HG02870 (cell line): ENCODE data around the gene SNAP47.
A peak's percentile ranks its signal among the peaks of the same experiment; 100 is the strongest.

ENCODE experiments used
- ATAC-seq: cut with Tn5 transposase; IDR thresholded peaks from one replicate; pipeline ENCODE4 v1.9.1; 2021; ENCODE audit warnings: mild to moderate bottlenecking, moderate library complexity; ENCODE audit not compliant: unreplicated experiment

The SNAP47 gene

DNA sequence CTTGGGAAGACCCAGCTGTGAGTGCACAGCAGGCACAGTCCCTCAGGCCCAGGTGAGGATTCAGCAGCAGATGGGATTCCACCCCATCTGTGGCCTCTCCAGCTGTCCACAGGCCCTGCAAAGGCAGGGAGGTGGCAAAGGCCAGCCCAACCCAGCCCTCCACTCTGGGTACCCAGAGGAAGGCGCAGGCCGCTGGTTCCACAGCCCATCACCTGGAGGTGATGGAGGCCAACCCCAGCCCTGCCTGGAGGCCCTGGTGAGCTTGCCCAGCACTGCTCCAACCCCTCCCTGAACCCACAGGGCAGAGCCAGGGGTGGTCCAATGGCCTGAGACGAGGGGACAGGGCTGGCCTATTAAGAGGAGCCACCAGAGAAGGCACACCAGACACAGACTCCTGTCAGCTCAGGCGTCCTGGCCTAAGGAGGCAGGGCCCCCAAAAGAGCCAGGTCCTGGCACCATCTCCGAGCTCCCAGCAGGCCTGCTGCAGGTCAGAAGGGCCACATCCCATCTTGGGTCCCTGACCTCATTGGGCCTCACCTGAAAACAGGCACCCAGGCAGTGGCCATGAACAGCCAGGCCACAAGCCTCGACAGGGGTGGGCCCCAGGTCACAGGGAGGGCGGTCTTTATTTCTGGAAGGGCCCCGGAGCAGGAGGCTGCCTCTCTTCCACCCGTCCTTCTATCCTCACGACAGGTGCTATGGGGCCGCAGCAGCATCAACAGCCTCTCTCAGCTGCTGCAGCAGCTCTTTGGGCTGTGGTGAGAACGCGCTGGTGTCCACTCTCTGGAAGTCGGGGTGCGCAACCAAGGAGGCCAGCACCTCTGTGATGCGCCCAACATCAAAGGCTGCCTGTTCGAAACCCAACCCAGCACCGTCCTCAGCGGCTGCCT, 3.3 kb upstream of the SNAP47 start:
- no peak for ATAC-seq

DNA sequence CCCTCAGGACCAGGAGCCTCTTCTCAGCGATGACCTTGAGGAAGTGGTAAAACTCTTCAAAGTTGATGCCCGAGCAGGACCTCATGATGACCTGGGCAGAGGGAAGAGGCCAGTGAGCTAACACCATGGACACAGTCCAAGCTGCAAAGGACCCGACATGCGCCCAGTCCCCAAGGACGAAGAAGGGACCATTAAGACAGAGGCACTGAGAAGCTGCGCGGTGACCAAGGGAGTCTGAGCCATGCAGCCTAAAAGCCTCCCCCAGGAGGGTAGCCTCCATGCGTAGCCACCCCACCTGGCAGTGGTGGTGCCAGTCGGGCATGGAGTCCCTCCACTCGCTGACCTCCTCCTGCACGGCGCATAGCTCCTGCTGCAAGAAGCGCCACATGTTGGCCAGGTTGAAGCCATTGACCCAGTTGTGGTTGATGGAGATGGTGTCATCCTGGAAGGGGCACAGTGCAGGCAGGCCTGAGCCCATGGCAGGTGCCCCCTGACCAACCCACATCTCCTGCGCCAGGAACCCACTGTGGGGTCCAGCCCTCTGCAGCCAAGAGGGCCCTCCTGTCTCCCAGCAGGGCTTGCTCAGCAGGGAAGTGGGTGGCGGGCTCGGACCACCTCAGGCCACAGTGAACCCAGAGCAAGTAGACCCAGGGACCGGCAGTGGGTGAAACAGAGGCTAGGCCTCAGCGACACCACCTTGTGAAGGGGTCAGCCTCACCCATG, 2.5 kb upstream of the SNAP47 start:
- ATAC-seq: no peak

DNA sequence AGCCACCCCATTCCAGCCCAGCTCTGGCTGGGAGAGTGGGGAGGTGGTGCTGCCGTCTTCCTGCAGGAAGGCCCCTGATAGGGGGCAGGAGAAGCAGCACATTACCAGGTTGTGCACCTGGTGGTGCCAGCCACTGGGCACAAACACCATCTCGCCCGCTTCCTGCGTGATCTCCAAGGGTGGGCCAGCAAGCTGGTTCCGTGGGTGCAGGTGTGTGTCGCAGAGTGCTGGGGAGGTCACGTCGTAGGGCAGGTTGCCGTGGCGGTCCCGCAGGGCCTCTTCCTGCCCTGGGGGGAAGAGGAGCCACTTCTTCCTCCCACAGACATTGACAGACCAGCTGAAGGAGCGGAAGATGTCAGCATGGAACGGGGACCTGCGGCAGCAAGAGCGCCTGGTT, 1.9 kb upstream of the SNAP47 start:
- no peak for ATAC-seq

DNA sequence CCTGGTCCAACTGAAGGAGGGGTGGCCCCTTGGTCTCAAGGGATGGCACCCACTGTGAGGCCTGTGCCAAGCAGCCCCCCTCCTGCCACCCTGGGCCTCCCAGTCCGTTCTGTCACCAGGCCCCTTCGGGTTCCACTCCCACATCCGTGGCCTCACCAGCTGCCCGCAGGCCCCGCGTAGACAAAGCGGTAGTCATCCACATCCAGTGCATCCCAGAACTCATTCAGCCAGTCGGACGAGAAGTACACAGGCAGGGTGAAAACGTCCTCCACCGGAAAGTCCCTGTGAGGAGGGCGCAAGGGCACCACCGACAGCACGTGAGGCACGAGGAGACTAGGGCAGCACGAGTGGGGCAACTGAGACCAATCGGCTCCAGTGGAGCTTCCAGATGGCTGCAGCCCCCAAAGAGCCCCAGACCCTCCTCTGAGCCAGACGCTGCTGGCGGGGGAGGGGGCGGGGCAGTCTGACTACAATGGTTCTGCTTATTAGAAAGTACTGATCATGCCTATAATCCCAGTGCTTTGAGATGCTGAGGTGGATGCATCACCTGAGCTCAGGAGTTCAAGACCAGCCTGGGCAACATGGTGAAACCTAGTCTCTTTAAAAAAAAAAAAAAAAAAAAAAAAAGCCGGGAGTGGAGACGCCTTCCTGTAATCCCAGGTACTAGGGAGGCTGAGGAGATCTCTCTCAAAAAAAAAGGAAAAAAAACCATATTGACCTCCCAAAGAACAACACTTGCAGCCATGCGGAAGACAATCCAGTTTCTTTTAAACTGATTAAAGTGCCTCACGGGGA, 1.3 kb upstream of the SNAP47 start:
- ATAC-seq: no peak

DNA sequence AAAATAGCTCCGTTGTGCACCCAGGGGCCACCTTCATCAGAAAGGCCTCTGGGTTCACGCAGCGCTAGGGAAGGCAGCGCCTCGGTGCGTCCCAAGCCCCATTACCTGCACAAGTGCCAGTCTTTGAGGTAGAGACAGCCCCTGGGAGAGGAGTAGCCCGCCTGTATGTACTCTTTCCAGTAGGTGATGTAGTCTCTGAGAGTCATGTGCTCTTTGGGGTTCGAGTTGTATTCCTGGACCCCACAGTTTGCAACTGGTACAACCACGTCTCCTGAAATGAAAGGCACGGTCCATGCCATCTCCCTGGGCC, 734 bp upstream of the SNAP47 start:
- ATAC-seq: peak; percentile 11

DNA sequence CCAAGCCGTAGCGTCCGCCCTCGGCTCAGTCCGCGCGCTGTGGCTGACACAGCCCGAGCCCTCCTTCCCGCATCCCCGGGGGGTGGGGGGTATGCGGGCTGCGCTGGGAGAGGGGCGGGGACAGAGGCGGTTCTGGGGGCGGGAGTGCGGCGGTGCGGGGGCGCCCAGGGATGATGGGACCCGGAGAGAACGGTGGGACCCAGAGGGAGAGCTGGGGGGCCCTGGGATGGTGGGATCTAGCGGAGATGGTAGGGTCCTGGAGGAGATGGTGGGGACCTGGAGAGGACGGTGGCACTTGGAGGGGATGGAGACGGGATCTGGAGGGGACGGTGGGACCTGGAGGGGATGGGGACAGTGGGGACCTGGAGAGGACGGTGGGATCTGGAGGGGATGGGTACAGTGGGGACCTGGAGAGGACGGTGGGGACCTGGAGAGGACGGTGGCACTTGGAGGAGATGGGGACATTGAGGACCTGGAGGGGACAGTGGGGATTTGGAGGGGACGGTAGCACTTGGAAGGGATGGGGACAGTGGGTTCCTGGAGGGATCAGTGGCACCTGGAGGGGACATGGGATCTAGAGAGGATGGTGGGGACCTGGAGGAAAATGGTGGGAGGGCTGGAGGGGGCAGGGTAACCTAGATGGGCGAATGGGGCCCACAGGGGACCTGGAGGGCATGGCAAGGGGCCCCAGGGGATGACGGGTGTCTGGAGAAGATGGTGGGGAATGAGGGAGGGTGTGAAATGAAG, 477 bp downstream of the SNAP47 start:
- no peak for ATAC-seq

DNA sequence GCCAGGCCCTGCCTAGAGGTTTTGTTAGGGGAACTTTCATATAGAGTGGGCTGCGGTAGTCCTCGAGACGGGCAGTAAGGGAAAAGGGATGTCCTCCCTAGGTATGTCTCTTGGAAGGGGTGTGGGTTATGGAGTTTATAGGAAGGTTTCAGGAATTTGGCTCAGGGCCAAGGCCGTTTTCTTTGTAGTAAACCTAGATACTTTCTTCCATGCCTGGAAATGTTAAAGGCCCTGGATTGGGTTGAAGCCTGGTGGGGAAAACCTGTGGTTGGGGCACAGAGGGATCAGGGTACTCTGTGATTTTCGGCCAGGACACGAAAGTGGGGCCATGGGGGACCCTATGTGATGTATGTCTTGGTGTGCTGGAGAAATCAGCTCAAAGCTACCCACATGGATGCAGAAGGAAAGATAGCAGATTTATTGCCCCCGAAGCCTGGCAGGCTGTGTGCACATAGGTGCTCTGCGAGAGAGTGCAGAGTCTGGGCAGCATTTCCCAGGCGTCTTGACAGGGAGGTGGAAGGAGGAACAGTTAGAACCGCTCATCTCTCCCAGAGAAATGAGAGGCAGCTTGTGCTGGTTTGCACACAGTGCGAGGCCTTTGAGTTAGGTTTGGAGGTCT, 1.7 kb downstream of the SNAP47 start:
- ATAC-seq: no peak

DNA sequence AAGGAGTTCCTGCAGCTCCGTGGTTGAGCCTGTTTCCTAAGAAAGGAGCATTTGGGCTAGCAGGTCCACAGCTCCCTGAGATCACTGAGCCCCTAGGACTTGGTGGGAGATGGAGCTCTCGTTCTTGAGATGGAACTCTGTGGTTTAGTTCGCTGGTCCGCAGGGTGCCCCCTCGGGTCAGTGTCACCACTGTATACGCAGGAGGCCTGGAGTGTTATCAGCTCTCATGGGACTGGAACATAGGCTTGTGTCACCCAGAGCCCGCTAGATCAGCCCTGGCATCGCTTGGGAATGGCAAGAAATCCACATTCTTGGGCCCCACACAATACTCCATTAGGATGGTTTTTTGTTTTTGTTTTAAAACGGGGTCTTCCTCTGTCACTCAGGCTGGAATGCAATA, 3.6 kb downstream of the SNAP47 start:
- no peak for ATAC-seq

DNA sequence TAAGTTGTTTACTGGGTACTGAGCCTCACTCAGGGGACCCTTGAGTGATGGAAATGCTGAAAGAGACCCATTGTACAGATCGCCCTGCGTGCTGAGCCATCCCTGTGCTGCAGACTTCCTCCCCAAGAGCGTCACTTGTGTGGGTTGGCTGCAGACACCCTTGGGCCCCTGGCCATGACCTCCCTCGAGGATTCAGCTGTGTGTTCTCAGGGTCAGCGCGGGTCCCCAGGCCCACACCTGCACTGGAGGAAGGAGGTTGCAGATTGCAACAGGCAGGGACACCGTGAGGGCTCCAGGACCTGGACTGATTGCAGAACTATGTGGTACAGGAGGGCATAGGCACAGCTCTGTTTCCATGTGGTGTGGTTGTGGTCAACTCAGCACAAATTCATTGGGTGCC, 4.4 kb downstream of the SNAP47 start:
- no peak for ATAC-seq

DNA sequence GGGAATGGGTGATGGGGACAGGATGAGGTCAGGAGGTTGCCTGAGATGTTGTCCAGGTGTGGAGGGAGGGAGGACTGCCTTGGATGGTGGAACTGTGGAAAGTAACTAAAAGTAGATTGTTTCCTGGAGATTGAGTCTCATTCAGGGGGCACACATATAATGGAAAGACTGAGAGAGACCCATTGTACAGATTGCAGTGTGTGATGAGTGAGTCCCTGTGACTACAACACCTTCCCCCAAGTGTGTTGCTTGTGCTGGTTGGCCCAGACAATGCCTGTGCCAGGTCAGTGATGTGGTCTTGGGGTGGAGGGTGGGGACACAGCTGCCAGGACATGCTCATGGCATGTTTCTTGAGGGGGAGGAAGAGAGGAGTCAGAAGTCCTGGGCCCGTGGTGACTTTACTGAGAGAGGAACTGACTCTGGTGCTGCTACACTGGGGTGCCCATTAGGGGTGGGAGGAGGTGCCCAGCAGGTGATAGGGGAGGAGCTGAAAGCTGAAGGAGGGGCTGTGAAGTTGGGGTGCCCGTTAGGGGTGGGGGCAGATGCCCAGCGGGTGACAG, 5.2 kb downstream of the SNAP47 start:
- ATAC-seq: no peak

DNA sequence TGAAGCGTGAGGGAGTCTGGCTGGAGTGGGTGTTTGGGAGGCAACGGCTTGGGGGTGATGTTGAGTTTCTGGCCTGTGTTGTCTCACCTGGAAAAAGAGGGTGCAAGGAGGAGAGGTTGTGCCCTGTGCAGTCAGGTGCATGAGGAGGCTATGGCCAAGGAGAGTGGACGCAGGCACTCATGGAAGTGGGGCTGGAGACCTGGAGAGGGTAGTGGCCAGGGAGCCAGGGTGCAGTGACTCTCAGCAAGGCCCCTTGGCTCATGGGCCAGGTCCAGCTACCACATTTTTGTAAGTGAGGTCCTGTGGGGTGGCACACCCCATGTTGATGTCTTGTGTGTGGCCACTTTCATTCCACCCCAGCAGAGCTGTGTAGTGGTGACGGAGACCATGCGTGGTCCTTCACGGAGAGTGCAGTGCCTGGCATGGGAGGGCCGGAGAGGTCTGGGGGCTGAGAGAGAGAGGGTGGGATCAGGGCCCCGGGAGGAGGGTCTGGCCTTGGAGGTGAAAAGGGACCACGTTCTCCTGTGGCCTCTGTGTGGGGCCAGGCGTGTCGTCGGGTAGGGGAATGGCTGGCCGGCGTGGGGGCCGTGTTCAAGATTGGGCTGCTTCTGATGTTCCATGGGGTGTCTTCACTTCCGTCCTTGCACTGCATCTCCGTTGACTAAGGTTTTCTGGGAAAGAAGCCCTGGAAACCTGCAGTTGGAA, 6.1 kb downstream of the SNAP47 start:
- no peak for ATAC-seq

DNA sequence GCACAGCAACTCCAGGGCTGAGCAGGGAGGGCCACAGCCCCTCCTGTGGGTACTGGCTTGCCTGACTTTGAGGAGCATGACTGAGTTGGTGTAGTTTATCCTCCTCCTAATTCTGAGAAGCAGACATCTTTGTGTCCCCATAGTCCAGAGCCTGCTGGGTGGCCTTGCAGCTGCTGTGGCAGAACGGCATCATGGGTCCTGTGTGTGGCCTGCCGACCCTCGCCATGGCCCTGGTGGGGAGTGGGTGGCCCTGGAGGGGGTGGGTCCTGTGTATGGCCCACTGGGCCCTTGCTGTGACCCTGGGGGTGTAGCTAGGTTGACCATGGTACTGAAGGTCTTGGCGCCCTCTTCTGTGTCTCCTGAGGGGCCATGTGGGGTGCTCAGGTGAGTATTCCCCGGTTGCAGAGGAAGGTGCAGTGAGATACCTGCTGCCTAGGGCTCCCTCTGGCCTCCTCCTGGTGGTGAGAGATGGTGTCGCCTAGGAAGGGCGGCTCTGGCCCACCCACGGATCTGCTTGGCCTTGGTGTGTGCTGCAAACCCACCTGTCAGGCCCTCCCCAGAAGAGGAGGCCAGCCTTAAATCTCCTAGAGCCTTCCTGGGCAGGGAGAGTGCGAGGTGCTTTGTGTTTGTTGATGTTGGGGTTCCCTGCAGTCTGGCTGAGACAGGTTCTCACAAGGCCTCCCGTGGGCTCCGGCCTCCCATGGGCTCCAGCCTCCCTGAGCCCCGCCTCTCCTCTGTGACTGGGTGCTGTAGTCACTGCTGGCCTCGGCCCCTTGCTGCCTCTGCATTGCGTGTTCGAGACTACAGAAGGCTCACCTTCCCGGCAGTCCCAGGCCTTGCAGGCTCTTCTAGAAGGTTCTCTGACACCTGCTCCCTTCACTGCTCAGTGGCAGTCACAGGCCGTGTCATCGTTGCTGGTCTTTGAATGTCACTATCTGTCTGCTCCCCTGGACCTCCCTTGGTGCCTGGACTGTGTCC, 7.8 kb downstream of the SNAP47 start:
- no peak for ATAC-seq

DNA sequence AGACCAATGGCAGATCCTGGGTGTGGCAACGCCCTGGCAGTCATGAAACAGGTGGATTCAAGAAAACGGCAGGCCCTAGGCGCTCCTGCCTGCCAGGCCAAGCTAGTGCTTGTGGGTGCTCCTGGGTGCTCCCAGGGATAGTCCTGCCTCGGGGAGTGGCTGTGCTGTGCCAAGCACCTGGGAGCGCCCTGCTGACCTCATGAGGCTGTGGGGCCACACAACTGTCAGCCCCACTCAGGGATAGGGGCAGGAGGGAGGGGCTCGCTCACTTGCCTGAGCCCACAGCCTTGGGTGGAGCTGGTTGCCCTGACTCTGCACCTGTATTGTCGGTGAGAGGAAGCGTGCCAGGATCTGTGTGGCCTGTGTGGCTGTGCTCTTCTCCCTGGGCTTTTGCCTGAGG, 9.4 kb downstream of the SNAP47 start:
- no peak for ATAC-seq

DNA sequence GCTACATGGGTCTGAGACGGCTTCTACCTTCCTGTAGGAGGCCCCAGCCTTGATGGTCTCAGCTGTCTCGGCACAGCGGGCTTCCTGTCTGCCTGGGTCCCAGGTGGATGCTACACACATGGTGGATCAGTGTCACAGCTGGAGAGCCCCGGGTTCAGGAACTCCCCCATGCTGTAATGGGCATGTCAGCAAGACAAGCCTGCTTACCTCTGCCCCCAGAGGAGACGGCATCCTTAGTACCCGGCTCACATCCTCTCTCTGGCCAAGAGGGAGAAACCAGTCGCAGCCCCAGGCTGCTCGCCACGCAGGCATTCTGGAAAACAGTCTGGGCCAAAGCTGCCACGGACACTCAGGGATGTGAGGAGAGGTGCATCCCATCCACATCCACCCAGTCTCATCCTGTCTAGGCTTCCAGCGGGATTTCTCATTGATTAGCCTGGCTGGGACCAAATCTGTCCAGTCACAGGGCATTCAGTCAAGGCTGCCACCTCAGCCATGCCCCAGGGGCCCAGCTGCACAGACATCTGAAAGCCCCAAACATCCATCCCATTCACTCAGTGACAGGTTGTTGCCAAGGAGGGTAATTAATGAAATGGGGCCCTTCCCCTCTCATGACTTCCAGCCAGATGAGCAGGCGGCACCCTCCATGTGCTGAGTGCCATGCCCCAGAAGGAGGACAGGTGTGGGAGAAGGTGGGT, 10.5 kb downstream of the SNAP47 start:
- ATAC-seq: no peak

DNA sequence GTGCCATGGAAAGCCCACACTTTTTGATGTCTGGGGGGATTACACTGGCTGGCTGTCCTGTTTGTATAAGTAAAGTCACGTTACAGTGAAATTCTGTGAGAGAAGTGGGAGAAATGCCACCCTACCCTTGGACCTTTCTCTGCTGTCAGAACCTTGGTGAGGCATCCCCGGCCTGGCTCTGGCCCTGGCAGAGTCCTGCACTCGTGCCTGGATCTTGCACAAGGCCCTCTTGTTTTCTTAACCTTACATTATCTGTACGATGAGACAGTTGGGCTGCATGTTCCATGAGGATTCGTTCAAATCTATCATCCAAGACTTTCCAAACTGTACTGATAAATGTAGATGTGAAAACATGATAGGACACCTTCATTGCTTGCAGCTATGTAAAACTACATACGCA, 11.4 kb downstream of the SNAP47 start:
- no peak for ATAC-seq

DNA sequence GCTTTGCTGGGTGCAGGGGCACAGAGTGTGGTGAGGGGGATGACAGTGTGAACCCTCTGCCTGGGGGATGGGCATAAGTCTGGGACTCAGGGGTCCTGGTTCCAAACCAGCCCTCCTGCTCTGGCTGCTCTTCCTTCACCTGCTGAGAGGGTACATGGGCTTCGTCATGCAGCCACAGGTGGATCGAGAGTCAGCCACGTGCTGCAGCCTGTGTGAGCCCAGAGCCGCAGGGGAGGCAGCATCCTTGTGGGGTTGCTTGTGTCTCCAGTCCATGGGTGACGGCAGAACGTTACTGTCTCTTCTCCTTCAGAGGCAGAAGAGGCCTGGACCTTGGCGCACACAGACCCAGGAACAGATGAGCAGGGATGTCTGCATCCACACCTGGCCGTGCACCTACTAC, 12.1 kb downstream of the SNAP47 start:
- no peak for ATAC-seq

DNA sequence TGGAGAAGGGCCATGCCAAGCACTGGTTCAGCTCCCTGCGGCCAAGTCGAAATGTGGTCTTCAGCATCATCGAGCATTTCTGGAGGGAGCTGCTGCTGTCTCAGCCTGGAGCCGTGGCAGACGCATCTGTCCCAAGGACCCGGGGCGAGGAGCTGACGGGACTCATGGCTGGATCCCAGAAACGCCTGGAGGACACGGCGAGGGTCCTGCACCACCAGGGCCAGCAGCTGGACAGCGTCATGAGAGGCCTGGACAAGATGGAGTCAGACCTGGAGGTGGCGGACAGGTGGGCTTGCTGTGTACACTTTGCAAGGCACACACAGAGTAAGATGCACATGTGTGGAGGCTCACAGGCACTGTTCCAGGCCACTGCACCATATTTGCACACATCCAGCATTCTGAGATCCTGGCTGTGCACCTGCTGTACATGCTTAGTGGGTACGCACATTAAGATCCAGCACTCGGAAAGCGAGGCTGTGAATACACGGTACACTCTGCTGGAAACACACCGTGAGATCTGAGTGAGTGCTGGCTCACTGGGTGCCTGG, 12.8 kb downstream of the SNAP47 start:
- no peak for ATAC-seq
